AG10803 (cell line): ENCODE data around the gene NLRP4.

Source experiments
- DNase-seq: peaks from one replicate; pipeline ENCODE4 v3.0.0; 2010; ENCODE audit warnings: low read depth
- H3K4me3 ChIP-seq: 2 replicates; pipeline ENCODE4 v1.5.1; 2011; ENCODE audit warnings: mild to moderate bottlenecking, low read length, control low read depth
- TF ChIP-seq, protein P1 (sequence below): conservative IDR thresholded peaks from 2 replicates; pipeline ENCODE4 v1.5.1; 2011; ENCODE audit warnings: mild to moderate bottlenecking, low read length, control low read depth, inconsistent platforms

The NLRP4 gene

GRCh38 chr19:55867101-55867500 is 30.8 kb downstream of the NLRP4 start:
- DNase-seq = no peak
- TF ChIP-seq, protein P1, sequence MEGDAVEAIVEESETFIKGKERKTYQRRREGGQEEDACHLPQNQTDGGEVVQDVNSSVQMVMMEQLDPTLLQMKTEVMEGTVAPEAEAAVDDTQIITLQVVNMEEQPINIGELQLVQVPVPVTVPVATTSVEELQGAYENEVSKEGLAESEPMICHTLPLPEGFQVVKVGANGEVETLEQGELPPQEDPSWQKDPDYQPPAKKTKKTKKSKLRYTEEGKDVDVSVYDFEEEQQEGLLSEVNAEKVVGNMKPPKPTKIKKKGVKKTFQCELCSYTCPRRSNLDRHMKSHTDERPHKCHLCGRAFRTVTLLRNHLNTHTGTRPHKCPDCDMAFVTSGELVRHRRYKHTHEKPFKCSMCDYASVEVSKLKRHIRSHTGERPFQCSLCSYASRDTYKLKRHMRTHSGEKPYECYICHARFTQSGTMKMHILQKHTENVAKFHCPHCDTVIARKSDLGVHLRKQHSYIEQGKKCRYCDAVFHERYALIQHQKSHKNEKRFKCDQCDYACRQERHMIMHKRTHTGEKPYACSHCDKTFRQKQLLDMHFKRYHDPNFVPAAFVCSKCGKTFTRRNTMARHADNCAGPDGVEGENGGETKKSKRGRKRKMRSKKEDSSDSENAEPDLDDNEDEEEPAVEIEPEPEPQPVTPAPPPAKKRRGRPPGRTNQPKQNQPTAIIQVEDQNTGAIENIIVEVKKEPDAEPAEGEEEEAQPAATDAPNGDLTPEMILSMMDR = no peak
- H3K4me3 ChIP-seq = no peak overlapping the region

DNA sequence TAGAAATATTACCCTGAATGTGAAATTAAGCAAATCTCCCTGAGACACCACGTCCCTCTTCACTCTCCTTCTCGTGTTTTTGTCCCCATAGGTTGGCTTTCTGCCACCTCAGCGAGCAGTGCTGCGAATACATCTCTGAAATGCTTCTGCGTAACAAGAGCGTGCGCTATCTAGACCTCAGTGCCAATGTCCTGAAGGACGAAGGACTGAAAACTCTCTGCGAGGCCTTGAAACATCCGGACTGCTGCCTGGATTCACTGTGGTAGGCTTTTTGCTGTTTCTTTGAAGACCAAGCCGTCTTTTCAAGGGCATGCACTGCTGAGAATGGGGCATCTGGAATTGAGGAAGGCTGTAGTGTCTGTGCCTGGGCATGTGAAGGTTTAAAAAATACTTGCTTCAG is 34.4 kb downstream of the NLRP4 start:
- DNase-seq = no peak
- no peak overlapping the region for H3K4me3 ChIP-seq
- TF ChIP-seq, protein P1 = no peak

- H3K4me3 ChIP-seq = no peak overlapping the region
- no peak for DNase-seq
- TF ChIP-seq, protein P1 = no peak
Measured at GRCh38 chr19:55877211-55877610, 40.9 kb downstream of the NLRP4 start.

- DNase-seq = no peak
- no peak overlapping the region for H3K4me3 ChIP-seq
- TF ChIP-seq, protein P1 = no peak
Measured at GRCh38 chr19:55882626-55883025, 46.3 kb downstream of the NLRP4 start.

- TF ChIP-seq, protein P1 = no peak
- no peak overlapping the region for H3K4me3 ChIP-seq
- DNase-seq = no peak
Measured at GRCh38 chr19:55898911-55899310, 62.6 kb downstream of the NLRP4 start.

GRCh38 chr19:55901369-55902079 is 65.2 kb downstream of the NLRP4 start:
- DNase-seq = no peak
- H3K4me3 ChIP-seq = no peak overlapping the region
- TF ChIP-seq, protein P1 = no peak

DNA sequence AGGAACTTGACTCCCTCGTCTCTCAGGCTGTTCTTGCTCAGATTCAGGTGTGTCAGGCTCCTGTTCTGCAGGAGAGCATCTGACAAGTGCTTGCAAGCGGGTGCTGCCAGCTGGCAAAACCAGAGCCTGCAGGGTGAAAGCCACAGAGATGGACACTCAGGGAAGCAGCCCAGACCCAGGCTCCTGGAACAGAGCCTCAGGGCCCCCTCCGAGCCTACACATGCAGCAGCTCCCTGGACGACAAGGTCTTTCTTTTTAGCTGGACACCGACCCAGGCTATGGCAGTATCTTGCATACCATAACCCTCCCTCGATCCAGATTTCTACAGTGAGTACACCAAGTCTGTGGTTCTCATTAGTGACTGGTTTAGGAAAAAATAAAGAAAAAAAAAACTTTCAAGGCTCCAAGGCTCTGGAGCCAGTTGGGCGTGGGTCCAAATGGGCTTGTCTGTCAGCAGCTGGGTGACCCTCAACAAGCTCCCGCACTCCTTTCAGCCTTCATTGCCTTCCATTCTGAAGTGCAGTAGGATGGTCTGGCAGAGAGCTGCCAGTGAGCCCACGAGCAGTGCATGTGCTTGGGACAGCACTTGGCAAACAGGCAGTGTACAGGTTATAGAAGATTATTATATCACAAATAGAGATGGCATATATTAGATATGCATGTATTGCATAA is 65.9 kb downstream of the NLRP4 start:
- H3K4me3 ChIP-seq = no peak overlapping the region
- no peak for DNase-seq
- TF ChIP-seq, protein P1 = no peak
